HG03442 (cell line): Measurements from ENCODE around the gene TRPV5.

Experiments used
- ATAC-seq: cut with Tn5 transposase; IDR thresholded peaks from one replicate; pipeline ENCODE4 v1.9.1; 2021; ENCODE audit warnings: mild to moderate bottlenecking, moderate library complexity; ENCODE audit not compliant: unreplicated experiment

TRPV5 gene

GRCh38 chr7:142941541-142941940 lies 8.0 kb upstream of the TRPV5 start:
- ATAC-seq = no peak

DNA sequence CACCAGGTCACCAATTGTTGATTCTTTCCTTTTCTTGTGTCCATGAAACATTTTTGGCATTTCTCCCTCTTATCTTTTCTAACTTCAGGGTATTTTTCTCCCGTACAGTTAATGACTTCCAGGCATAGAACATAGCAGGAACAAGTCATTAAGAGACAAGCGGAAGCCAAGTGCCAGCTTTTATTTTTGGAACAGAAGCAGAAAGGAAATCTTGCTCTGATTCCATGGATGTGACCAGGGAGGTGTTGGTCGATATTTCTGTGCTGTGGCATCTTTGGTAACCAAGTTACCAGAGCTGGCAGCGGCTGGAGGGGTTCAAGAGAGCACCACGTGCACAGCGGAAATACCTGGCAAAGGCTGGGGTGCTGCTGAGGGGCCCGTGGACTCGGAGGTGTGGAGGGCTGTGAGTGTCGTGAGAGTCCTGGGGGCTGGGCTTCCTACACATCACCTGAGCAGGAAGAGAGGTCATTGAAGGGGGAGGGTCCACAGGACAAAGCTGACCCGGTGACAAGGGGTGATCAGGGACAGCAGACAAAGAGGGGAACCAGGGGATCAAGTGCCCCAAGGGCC lies 7.5 kb upstream of the TRPV5 start:
- ATAC-seq = no peak

- no peak for ATAC-seq
Observed at GRCh38 chr7:142939226-142939910, 5.8 kb upstream of the TRPV5 start, which contains the start of gene LLCFC1. TSS of gene LLCFC1 (plus strand) at chr7:142939484. CDS start at chr7:142939622, 138 bp downstream.

DNA sequence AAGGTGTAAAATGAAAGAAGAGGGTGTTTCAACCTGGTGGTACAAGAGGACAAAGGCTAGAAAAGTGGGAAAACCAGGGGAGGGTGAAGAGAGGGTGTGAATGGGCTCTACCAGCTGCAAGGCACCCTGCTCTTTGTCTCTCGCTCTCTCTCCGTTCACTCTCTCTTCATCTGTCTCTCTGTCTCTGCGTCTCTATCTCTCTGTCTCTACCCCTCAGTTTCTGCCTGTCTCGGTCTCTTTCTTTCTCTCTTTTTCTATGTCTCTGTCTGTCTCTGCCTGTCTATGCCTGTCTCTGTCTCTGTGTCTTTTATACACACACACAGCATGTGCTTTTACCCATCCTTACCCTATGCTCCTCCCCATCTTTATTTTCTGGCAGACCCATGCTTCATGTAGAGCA lies 5.1 kb upstream of the TRPV5 start:
- ATAC-seq = no peak

GRCh38 chr7:142935941-142936565 lies 2.5 kb upstream of the TRPV5 start:
- ATAC-seq = no peak

DNA sequence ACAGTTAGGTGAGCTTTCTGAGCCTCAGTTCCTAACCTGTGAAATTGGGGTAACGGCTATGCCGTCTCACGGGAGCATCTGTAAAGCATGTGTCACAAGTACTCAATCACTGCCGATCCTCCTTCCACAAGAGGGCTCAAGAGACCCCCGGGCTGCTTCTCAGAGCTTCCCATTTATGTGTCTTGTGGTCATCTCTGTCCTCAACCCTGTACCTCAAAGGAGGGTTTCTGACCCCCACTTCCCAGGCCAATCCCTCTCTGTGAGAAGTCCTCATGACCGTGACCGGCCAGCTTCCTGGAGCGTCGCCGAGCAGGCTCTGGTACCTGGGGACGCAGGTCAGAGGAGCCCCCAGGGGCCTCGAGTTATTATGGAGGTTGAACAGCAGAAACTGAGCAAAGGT lies 510 bp upstream of the TRPV5 start:
- no peak for ATAC-seq

GRCh38 chr7:142933092-142933475 lies 462 bp downstream of the TRPV5 start:
- ATAC-seq = no peak

GRCh38 chr7:142932386-142933091 lies 1.0 kb downstream of the TRPV5 start:
- no peak for ATAC-seq

DNA sequence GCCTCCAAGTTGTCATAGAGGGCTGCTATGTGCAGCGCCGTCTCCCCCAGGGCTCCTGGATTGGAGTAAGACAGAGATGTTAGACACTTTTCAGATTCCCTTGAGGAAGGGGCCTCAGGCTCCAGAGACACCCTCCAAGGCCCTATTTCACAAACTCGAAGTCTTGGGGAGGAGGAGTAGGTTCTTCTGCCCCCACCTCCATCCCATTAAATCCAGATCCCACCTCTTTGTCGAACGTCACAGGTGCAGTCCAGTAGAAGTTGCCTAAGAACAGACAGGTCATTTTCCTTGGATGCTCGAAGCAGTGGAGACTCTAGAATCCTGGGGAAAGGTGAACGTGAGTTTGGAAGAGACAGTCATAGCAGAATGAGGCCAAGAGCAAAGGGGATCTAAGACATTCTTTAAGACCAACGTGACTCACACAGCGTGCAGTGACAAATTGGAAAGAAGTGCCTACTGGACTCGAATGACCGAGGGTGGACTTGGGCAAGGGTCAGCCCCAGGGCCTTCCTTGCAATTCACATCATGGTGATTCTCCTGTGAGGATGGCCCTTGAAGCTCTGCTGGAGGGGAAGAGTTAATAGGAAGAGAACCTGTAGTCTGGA lies 3.3 kb downstream of the TRPV5 start:
- ATAC-seq = no peak

GRCh38 chr7:142927949-142928348 lies 5.6 kb downstream of the TRPV5 start:
- ATAC-seq = no peak

DNA sequence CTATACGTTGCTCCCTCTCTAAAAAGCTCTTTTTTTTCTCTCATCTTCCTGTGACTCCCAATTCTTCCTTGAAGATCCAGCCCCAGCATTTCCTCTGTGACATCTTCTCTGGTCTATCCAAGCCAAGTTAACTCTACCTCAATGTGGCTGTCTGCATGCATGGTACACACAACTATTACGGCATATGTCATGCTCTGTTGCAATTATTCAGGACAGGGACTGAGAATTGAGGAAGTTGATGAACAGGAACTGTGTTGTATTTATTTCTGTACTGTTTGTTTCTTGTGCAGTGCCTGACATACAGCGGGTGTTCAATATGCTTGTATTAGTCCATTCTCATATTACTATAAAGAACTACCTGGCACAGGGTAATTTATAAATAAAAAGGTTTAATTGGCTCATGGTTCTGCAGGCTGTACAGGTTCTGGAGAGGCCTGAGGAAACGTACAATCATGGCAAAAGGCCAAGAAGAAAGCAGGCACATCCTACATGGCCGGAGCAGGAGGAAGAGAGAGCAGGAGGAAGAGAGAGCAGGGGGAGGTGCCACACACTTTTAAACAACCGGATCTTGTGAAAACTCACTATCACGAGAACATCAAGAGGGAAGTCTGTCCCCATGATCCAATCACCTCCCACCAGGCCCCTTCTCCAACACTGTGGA lies 6.3 kb downstream of the TRPV5 start:
- no peak for ATAC-seq

GRCh38 chr7:142925413-142925812 lies 8.1 kb downstream of the TRPV5 start:
- no peak for ATAC-seq

DNA sequence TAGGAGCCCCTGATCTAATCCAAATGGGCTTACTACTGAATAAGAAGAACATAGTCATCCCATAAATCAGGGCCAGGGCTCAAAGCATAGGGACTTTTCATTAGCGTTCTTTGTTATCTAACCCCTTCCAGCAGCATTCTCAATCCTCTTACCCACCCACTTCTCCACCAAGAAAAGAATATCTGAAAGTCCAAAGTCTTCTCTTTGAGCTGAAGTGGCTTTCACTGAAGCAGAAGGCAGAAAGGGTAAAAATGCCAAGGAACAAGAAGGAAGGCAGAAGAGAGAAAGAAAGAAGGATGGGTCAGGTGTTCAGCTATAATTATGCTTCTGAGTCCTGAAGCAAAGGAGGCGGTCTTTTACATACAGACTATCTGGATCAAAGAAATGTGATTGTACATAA lies 10.2 kb downstream of the TRPV5 start:
- no peak for ATAC-seq

DNA sequence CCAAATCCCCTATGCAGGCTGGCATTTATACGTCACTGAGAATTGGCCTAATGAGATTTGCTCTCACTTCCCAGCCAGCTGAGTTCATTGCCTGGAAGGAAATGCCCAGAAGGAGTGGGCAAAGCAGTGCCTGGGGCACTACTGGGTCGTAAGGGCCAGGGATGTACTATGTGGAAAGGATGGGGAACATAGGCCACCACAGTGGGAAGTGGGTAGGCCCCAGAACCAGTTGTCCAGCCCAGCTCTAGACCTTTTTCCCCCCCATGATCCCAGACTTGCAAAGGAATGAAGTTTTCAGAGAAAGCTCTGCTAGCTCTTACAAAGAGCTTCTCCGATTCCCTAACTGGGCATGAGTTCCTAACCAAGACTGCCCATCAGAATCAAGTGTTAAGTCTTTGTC lies 13.9 kb downstream of the TRPV5 start:
- no peak for ATAC-seq

GRCh38 chr7:142918901-142919300 lies 14.6 kb downstream of the TRPV5 start:
- ATAC-seq = no peak

- ATAC-seq = no peak
Observed at GRCh38 chr7:142917447-142917846, 16.1 kb downstream of the TRPV5 start.

DNA sequence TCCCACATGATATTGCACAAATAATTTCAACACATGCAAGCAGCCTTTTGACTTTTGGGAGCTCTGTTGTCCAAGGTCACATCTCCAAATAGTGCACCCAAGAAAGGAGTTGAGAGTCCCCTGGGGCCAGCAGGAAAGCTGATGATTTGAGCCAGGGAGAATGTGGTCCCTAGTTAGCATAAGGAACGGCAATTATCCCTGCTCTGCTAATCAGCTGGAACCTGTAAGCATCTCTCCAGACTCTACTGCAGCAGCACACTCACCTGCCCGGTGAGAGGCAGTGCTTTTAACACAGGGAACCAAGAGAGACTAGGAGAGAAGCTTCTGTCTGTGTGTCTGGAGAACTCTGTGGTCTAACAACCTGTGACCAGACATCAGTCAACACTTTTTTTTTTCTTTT lies 17.0 kb downstream of the TRPV5 start:
- no peak for ATAC-seq

GRCh38 chr7:142915315-142915714 lies 18.2 kb downstream of the TRPV5 start:
- no peak for ATAC-seq

DNA sequence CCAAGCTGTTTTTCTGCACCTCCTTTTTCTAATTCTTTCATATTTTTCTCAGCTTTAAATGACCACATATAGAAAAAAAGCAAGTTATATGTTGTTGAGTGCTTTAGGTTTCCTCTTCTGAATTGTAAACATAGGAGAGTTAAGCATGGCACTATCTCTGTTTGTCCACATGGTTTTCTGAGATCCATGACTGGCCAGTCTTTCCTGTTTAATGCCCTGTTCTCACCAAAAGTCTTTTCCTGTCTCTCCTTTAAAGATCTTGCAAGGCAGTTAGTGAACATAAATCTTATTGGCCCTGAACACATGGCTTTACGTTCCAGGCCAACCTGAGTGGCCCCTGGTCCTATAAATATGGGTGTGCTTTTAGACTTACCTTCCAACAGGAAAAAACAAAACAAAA lies 19.4 kb downstream of the TRPV5 start:
- ATAC-seq = no peak

- no peak for ATAC-seq
Observed at GRCh38 chr7:142913566-142913965, 20.0 kb downstream of the TRPV5 start.

- no peak for ATAC-seq
Observed at GRCh38 chr7:142913051-142913450, 20.5 kb downstream of the TRPV5 start.
